Fibroblast of mammary gland (primary cell): Measurements from ENCODE around the gene VTI1A.

ENCODE experiments used
- DNase-seq: peaks from one replicate; pipeline ENCODE4 v3.0.0-alpha.2; 2010; ENCODE audit warnings: low read depth
- H3K4me3 ChIP-seq: 2 replicates; pipeline ENCODE4 v1.5.1; 2011; ENCODE audit warnings: low read depth, mild to moderate bottlenecking, low read length, moderate library complexity; ENCODE audit not compliant: control insufficient read depth
- TF ChIP-seq, protein P1 (sequence below): conservative IDR thresholded peaks from 2 replicates; pipeline ENCODE4 v1.5.1; 2011; ENCODE audit warnings: low read depth, low read length, inconsistent platforms; ENCODE audit not compliant: control insufficient read depth, insufficient read depth

VTI1A gene

GRCh38 chr10:112744181-112745096, 297.4 kb downstream of the VTI1A start:
- no peak for DNase-seq
- H3K4me3 ChIP-seq = no peak overlapping the region
- TF ChIP-seq, protein P1, sequence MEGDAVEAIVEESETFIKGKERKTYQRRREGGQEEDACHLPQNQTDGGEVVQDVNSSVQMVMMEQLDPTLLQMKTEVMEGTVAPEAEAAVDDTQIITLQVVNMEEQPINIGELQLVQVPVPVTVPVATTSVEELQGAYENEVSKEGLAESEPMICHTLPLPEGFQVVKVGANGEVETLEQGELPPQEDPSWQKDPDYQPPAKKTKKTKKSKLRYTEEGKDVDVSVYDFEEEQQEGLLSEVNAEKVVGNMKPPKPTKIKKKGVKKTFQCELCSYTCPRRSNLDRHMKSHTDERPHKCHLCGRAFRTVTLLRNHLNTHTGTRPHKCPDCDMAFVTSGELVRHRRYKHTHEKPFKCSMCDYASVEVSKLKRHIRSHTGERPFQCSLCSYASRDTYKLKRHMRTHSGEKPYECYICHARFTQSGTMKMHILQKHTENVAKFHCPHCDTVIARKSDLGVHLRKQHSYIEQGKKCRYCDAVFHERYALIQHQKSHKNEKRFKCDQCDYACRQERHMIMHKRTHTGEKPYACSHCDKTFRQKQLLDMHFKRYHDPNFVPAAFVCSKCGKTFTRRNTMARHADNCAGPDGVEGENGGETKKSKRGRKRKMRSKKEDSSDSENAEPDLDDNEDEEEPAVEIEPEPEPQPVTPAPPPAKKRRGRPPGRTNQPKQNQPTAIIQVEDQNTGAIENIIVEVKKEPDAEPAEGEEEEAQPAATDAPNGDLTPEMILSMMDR = no peak

DNA sequence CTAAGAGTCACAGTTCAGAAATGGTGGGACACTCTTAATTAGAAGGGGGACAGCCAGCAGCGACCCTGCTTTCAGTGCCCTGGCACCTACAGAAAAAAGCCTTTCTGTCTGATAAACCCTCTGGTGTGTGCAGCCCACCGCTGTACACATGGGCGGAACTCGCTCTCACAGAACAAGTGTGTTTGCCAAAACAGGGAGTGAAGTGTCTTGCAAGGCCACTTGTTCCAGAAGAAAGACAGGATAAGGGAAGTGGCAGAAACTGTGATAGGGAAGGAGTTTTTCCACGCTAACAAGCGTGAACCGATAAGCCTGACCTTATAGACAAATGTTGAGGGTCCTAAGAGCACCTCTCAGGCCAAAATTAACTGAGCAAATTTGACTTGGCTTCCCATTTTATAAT, 299.3 kb downstream of the VTI1A start:
- DNase-seq = no peak
- no peak overlapping the region for H3K4me3 ChIP-seq
- TF ChIP-seq, protein P1 = no peak

GRCh38 chr10:112750427-112751167, 303.6 kb downstream of the VTI1A start:
- DNase-seq = no peak
- TF ChIP-seq, protein P1 = no peak
- no peak overlapping the region for H3K4me3 ChIP-seq

- TF ChIP-seq, protein P1 = no peak
- DNase-seq = no peak
- H3K4me3 ChIP-seq = no peak overlapping the region
Observed at GRCh38 chr10:112751651-112752050, 304.6 kb downstream of the VTI1A start.

DNA sequence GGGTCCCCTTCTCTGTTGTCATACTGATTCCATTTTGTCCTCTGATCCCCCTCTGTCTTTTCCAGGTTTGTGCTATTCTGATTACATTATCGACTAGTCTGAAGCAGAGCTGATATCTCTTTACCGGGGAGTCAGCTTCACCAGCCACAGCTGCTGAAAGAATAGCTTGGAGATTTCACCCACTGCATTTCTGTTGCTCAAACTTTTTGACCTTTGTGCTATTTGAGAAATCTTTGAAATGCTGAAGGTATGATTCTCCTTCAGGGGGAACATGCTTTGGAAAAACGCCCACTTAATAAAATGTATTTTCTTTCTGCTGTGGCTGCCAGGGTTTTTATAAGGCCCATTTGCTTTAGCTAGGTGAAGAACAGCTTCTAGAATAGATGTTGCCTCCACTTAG, 305.3 kb downstream of the VTI1A start:
- DNase-seq = peak; percentile 37
- TF ChIP-seq, protein P1 = no peak
- no peak overlapping the region for H3K4me3 ChIP-seq

DNA sequence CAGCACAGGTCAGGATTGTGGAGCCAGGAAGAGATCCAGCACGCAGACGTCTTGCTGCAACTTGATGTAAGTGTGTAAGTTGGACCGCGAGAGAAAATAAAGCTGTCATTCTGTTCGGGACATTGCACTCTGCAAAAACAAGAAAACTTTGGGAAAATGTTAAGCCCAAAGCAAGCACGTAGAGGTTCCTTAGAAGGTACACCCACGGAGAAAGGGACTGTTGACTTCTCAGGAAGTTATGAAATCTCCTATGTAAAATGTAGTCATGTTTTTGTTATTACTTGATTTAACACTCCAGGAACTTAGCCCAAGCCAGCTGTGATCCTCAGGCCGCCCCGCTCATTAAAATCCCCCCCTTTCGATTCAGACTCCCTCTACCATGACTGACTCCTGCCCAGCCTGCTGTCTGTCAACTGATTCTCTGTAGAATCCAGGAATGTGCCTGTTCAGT, 307.0 kb downstream of the VTI1A start:
- DNase-seq = peak; percentile 63
- no peak overlapping the region for H3K4me3 ChIP-seq
- TF ChIP-seq, protein P1 = no peak
